GM20000 (cell line): ENCODE data around the gene NRG3.
A peak's percentile ranks its signal among the peaks of the same experiment; 100 is the strongest.
"Not testable (repeated sequence)": the region's sequence is repeated elsewhere in the genome, so short reads cannot be mapped to it uniquely, and the experiment has no call there.

Experiments
- DNase-seq: peaks from one replicate; pipeline ENCODE4 v3.0.0; 2012; ENCODE audit warnings: low spot score
- CTCF ChIP-seq: IDR thresholded peaks from 2 replicates; pipeline ENCODE4 v1.5.1; 2012; ENCODE audit warnings: mild to moderate bottlenecking, control low read depth; ENCODE audit errors: extremely low read depth, missing control alignments

Gene NRG3

GRCh38 chr10:82966130-82966529 lies 1091.1 kb downstream of the NRG3 start:
- no peak for TF ChIP-seq CTCF
- DNase-seq: no peak

GRCh38 chr10:82968533-82968932 lies 1093.5 kb downstream of the NRG3 start:
- no peak for TF ChIP-seq CTCF
- DNase-seq: no peak

DNA sequence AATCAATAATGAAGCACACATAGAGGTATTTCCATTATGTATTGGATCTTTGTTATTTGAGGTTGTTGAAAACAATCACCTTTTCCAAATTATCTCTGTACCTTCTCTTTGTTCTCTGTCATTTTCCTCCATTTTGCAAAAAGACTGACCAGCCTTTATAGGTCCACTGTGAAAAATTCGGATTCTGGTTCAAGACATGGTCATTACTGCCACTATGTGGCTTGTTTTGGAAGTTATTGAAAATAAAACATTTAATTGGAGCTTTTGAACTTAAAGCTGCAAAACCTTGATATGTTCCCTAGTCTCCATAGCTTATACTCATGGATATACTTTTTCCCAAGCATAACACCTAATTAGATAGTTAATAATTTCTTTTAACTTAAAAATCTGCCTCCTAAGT lies 1094.4 kb downstream of the NRG3 start:
- DNase-seq: peak; percentile 4
- TF ChIP-seq CTCF: no peak

DNA sequence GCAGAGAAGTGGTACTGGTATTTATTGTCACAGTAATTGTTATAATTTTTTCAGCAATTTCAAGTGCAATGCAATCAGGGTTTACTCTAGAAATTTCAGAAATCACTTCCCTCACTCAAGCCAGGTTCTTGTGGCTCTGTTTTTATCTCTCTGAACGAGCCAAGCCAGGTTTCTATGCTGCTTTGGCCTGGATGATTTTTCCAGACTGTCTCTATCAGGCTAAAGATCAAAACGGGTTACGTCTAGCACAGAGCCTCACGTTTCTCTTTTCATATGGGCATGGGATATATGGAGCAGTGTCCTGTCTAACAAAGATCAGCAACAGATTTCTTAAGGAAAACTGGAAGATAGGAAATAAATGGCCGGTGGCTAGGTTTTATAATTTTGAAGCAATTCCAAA lies 1105.3 kb downstream of the NRG3 start:
- TF ChIP-seq CTCF: no peak

DNA sequence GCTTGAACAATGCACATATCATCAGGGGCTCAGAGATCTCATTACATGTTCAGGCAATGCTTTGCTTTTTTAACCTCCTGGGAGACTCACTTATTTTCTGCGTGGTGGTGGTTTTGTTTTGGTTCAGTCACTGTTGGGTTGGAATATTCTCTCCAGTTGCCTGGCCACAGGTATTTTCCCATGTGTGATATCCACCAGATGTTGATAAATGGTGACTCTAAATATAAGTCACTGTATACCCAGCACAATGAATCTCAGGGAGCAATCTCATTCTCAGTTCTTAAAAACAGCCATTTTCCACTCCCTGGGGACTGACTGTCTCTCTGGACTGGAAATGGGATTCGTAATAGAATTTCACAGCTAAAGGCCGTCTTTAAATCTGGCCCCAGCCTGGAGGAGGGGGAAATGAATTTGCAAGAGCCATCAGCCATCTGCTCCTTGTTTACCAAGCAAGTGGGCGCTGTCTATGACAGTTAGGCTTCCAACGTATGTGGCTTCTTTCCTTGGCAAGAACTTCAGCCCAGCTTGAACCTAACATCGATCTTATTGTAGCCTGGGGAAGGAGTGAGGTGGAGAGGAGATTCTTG lies 1106.2 kb downstream of the NRG3 start:
- TF ChIP-seq CTCF: no peak
- no peak for DNase-seq

More for the DNA sequence above, 1105.3 kb downstream of the NRG3 start:
- DNase-seq: no peak

DNA sequence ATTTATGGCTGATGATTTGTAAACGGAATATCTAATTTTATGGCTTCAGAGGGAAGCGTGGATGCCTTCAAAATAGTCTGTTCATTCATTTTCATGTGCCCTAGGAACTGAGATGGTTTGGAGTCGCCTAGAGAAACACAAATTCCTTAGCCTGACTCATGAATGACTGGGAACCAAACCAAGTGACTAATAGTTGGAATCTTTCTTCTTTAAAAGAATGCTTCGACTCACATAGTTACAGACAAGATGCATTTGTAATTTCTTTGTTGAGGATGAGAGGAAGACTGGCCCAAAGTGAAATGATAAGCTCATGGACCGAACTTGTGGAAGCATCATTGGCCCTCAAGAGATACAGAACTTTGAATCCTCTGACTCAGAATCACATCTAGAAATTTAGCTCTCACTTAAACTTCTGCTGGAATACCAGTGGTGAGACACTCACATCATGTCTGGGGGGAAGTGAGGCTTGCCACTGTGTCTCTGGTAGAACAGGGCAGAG lies 1107.2 kb downstream of the NRG3 start:
- no peak for DNase-seq
- TF ChIP-seq CTCF: no peak

DNA sequence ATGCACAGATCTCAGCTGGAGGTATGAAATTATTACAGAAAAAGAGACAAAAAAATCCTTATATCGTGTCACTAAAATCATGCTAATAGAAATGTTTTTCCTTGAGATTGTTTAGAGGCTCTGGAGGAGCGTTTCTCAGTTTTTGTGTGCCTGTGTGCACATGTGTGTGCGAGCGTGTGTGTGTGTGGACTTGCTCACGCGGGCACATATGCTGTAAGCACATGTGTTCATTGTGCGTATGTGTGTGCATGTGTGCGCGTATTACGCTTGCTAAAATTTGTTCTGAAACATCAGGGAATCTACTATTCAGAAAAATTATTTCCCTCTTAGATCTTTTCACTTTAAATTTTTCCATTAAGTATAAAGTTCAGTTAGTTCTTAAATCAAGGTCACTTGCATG lies 1111.2 kb downstream of the NRG3 start:
- no peak for DNase-seq
- no peak for TF ChIP-seq CTCF

DNA sequence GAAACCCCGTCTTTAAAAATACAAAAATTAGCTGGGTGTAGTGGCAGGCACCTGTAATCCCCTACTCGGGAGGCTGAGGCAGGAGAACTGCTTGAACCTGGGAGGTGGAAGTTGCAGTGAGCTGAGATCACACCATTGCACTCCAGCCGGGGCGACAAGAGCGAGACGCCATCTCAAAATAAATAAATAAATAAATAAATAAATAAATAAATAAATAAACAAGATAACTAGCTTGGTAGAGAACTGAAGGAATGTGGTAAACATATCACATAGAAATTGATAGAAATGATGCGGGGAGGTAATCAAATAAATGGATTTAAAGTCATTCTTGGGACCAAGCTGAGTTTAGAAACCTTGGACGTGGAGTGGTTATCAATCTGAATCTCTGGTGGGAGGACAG lies 1131.5 kb downstream of the NRG3 start:
- DNase-seq: not testable (repeated sequence)
